GM18505 (cell line): ENCODE data around the gene GALNT16.
"Not testable (repeated sequence)": the region's sequence is repeated elsewhere in the genome, so short reads cannot be mapped to it uniquely, and the experiment has no call there.

Source experiments
- ATAC-seq: cut with Tn5 transposase; IDR thresholded peaks from one replicate; pipeline ENCODE4 v1.9.1; 2021; ENCODE audit not compliant: unreplicated experiment
- POLR2A ChIP-seq: IDR thresholded peaks from 4 replicates; pipeline ENCODE4 v1.6.1; 2011; ENCODE audit warnings: borderline replicate concordance; ENCODE audit not compliant: insufficient read depth, insufficient read length; ENCODE audit errors: extremely low read depth

The GALNT16 gene

GRCh38 chr14:69263364-69263763 lies 3.4 kb downstream of the GALNT16 start:
- TF ChIP-seq POLR2A, result no peak
- ATAC-seq, result no peak

GRCh38 chr14:69263771-69264170 lies 3.8 kb downstream of the GALNT16 start:
- no peak for TF ChIP-seq POLR2A
- ATAC-seq, result no peak

GRCh38 chr14:69266572-69267345 lies 6.8 kb downstream of the GALNT16 start:
- ATAC-seq, result no peak
- TF ChIP-seq POLR2A, result no peak

GRCh38 chr14:69267492-69267891 lies 7.5 kb downstream of the GALNT16 start:
- no peak for TF ChIP-seq POLR2A
- ATAC-seq, result no peak

GRCh38 chr14:69268223-69268622 lies 8.3 kb downstream of the GALNT16 start:
- no peak for TF ChIP-seq POLR2A
- ATAC-seq, result no peak

- no peak for TF ChIP-seq POLR2A
- ATAC-seq, result no peak
Measured at GRCh38 chr14:69268763-69269162, 8.8 kb downstream of the GALNT16 start.

GRCh38 chr14:69269381-69269780 lies 9.4 kb downstream of the GALNT16 start:
- ATAC-seq, result no peak
- TF ChIP-seq POLR2A, result no peak

- TF ChIP-seq POLR2A, result no peak
- no peak for ATAC-seq
Measured at GRCh38 chr14:69270097-69270496, 10.1 kb downstream of the GALNT16 start.

GRCh38 chr14:69270795-69271708 lies 11.1 kb downstream of the GALNT16 start:
- TF ChIP-seq POLR2A, result no peak
- no peak for ATAC-seq

GRCh38 chr14:69274321-69274720 lies 14.4 kb downstream of the GALNT16 start:
- no peak for TF ChIP-seq POLR2A
- no peak for ATAC-seq

- ATAC-seq, result no peak
- no peak for TF ChIP-seq POLR2A
Measured at GRCh38 chr14:69275331-69275730, 15.4 kb downstream of the GALNT16 start.

- not testable (repeated sequence) for ATAC-seq
Measured at GRCh38 chr14:69277356-69277755, 17.4 kb downstream of the GALNT16 start.

GRCh38 chr14:69280746-69281291 lies 20.9 kb downstream of the GALNT16 start:
- no peak for TF ChIP-seq POLR2A
- ATAC-seq, result no peak
